HG03175 (cell line): ENCODE results near the gene EVX2.

Experiments
- ATAC-seq: cut with Tn5 transposase; IDR thresholded peaks from one replicate; pipeline ENCODE4 v1.9.1; 2021; ENCODE audit warnings: mild to moderate bottlenecking, moderate library complexity; ENCODE audit not compliant: unreplicated experiment

Gene EVX2

DNA sequence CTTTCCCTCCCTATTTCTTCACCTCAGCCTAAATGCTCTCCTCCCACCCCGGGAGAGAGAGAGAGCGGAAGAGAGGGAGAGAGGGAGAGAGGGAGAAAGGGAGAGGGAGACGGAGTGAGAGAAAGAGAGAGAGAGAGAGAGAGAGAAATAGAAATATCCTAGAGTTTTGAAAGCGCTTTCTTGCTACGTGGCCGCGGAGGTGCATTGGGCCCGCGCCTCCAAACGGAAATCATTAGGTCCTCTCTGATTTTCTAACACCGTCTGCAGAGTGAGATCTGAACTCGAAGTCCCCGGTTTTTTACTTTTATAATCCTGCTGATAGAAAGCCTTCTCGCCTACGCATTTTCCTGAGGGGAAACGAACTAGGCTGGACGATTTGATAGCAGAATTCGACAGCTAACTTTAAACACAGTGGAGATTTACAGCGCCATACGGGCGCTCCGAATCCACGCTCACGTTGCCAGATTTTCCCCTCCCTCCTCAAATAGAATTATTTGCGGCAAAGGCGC lies 903 bp upstream of the EVX2 start:
- ATAC-seq, result no peak

DNA sequence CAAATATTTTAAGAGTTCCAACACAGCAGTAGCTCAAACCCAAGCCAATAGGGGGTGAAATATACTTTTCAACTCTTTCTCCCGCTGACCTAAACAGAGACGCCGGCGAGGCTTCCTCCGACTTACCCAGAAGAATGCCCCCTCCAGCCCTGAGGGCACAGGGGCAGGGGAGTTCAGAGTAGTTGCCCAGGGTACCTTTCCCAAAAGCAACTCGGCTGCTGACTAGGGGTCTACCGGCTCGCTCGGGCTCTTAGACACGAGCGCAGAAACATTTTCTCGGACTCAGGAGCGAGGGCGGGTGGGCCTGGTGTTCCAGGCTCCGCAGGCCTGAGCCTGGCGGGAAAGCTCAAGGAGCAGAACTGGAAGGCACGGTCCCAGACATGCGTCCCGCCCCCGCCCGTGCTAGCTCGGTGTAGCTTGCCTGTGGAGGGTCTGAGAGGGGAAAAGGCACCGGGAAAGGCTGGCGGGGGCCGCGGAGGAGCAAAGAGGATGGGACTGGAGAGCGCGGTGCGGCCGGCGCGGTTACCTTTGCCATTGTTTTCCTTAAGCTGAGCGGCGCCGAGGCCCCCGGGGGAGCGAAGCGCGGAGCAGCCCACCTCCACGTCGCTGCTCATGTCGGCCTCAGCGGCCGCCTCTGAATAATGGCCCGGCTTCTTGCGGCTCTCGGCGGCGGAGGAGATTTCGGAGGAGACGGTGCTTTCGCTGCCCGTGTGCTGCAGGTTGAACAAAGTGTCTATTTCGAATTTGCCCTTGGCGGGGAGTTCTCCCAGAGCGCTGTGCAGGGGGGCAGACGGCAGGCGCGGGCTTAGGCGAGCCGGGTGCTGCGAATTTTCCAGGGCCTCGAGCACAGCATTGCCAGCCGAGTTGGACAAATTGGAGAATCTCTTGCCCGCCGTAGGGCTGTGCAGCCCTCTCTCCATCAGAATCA lies 674 bp downstream of the EVX2 start:
- ATAC-seq, result no peak

DNA sequence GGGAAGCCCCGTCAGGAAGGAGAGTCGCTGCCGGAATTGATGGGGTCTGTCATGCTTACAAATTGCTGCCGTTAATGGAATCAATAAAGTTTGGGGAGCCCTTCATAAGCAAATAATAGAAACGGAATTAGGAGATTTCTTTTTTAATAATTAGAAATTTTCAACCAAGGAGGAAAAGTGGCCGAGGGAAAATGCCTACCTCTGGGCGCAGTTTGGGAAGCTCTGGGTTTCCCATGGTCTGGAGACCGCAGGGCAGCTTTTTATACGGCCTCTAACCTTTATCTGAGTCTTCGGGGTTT lies 1.3 kb downstream of the EVX2 start:
- ATAC-seq, result no peak

DNA sequence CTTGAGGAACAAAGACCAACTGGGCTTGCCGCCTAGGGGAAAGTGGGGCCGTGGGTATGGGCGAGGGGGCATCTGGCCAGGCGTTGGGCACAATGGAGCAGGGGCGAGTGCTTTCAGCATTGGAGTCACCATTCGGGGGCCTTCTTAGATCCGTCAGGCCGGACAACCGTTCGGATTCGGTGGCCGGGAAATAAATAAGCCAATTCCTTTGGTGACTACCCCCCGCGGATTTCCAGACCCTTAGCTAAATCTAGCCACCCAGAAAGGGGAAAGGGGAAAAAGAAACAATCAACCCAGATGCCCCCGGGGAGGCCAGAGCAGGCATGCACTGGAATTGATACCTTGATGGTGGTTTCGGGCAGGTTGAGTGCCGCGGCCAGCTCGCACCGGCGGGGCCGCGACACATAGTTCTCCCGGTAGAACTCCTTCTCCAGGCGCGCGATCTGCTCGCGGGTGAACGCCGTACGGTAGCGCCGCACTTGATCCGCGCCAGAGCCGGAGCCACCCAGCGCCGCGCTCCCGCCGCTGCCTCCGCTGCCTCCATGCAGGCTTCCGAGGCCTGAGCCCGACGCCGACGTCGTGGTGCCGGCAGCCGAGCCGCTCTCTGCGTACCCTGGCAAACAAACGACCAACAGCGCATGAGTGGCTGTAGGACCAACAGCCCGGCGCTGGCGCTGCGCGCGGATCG lies 1.8 kb downstream of the EVX2 start:
- ATAC-seq, result no peak

DNA sequence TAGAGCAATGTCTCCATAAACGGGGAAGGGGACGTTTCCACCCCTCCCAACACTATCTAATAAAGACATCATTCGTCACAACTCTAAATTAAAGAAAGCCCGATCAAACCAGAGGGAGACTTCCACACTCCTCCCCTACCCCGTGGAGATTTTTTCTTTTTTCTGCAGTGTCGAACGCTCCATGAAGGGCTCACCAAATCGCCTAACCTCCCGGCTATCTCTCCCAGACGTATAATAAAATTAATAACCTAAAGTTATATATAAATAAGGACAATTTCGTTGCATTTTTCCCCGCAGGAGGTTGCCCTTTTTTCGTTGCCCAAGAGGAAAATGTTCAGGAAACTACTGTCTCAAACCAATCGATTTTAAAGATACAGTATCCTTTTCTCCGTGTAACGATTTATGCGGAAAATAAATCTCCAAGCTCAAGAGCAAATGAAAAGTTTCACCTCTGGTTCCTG lies 2.4 kb downstream of the EVX2 start:
- ATAC-seq, result no peak

DNA sequence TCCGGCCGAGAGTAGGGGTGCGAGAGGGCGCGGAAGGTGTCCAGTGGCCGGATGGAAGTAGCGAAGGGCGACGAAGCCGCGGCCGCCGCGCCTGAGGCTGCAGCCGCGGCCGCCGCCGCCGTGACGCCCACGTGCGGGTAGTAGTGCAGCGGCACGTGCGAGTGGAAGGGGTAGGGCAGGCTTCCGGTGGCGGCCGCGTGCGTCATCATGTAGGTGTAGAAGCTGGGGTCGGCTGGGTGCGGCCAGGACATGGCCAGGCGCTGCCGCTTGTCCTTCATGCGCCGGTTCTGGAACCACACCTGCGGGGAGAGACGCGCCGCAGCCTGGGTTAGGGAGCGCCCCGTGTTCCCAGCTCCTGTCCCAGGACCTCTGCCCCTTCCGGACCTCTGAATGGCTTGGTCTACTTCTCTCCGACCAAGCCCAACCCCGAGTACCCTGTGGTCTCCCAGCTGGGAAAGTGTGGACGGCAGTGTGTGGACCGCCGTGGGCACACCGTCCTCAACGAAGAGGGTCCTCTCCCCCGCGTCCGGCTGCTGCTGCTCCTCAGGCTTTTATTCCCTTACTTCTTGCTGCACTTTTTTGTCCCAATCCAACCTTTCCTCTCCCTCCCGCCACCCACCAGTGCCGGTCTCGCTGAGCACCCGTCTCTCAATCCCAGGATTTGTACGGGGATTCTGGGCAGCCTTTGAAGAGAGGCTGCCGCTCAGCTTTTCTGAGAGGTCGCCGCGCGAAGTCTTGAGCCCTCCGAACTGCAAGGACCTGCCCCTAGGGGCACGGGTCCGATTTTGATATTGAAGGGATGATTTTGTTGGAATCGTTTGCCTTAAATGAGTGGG lies 3.0 kb downstream of the EVX2 start:
- no peak for ATAC-seq

DNA sequence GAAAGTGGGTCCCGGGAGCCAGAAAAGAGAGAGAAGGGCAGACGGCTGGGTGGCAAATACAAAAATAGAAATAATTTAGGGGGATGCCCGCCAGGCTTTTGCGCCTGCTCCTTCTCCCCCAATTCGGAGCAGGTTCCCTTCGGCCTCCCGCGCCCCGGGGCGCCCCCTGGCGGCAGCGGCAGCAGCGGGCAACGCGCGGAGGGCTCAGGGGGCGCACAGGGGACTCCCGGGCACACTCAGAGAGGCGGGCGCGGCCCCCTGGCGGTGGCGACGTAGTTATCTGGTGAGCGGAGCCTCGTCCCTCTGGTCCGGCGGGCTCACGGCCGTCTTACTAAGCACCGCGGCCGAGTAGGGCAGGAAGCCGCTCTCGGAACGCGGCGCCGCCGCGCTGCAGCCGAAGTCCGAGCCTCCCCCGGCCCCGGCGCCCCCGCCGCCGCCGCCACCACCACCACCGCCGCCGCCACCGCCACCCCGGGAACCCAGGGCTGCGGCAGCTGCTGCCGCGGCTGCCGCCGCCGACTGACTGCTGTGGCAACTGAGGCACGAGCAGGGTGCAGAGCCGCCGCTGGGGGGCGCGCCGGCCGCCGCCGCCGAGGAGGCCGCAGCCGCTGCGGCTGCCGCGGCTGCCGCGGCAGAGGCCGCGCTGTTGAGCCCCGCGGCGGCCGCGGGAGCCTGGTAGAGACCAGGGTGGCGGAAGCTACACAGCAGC lies 3.8 kb downstream of the EVX2 start:
- ATAC-seq, result no peak

DNA sequence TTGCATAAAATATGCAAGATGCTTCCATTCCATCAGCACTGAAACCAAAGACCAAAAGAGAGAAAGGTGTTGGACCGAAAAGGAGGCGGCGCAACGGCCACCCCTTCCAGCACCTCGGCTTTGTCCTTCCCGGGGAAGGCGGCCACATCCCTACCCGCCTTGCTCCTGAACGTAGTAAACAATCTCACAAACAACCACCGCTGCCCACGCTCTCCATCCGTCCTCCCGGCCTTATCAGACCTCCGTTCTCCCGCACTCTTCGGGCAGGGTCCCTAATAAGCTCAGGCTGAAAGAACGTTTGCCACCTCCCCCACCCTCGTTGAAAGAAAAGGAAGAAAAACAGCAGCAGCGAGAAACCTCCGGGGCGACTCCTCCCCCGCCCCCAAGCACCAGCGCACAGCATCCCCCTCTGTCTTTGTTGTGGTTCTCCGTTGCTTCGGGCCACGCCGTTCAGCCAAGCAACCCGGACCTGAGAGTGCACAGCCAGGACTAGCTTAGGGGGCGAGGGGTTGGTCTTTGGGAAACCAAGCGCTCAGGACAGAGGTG lies 4.4 kb downstream of the EVX2 start:
- no peak for ATAC-seq

DNA sequence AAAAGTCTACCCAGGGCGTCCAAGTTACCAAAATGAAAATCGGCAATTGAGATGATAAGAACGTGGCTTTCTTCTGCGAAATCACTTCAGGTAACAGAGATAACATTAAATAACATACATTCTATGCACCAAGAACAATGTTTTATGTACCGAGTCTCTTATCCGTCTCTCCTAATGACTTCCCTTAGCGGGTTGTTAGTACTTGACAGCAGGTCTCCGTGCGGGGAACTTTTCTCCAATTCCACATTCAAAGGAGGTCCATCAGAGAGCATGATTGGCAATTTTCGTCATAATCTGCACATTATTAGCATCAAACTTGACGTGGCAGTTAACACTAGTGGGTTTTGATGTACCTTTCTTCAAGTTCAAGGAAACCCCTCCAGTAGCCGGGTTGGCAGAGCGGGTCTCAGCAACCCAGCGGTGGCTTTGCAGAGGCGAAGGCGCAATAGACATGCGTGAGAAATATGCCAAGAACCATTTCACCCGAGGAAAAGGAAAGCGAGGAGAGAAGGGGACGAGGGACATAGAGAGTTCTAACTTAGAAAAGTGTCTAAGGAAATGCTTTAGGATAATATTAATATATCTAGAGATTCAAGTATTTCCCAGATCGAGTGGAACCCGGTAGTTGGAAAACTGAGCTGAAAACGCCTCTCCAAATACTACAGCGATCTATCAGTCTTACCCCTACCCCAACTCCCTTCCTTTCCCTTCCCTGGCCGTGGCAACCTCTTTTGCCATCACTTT lies 5.0 kb downstream of the EVX2 start:
- ATAC-seq, result no peak

DNA sequence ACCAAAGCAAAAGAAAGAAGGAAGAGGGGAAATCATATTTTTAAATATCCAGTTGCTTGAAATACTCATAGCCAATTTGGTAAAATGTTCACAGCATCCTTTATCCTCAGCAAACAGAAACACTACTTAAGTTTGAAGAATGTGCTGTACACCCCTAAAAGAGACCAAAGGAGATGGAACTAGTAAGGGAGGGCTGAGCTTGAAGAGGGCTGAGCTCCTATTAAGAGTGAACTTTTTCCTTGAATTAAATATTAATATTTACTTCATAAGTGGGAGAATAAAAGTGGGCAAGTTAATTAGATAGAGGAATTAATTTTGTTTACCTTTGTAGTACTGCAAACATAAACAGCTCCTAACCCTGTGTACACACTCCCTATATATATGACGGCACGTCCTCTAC lies 7.0 kb downstream of the EVX2 start:
- no peak for ATAC-seq

DNA sequence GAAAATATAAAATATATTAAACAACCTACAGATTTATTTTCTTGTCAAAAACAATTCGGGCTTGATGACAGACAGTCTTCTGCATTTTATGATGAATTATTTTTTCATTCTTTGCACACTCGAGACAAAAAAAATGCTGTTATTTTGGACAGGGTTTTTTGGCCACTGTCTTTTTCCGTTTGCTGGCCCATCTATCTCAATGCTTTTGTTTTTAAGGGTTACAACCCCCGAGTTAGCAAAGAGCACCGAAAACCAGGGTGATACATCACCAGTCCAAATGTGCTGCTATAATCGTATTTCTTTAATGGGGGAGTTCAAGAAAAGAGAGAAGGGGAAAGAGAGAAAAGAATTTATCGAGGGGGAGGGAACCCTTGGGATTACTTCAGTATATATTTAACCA lies 7.7 kb downstream of the EVX2 start:
- no peak for ATAC-seq

DNA sequence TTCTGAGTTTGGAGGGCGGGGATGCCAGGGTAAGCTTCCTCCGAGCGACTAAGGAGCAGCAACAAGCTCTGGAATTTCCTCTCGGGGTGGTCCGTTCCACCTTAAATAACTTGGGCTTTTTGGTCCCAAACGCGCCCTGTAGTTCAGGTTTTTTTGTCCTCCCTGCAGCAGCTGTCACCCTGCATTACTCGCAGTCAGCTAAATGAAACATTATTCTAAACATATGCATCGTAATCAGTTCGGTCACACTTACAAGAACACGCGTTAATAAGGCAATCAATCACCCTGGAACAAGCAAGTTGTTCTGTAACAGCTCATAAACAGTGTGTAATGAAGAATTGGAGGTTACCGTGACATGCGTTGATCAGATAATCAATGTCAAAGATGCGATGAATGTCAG lies 8.3 kb downstream of the EVX2 start:
- no peak for ATAC-seq

DNA sequence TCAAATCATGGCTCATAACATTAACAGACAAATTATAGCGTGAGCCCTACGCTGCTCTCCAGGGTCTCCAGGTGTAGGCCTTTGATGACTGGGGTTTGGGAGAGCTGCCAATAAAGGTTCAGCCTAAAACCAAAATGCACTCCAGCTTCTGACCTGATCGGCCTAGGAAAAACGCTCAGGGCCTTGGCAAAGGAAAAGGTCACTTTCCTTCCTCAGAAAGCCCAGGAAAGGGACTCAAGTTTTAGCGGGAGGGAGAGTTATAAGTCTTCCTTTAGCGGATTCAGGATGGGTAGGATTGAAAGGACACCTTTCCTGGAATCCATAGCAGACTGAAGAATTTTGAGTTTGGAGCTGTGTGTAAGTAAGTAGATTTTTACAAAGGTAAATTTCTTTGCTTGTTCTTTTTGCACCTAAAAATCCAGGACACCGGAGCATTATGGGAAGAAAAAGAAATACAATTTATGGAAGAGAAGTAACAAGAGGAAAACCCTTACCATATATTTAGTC lies 8.8 kb downstream of the EVX2 start:
- ATAC-seq, result no peak

DNA sequence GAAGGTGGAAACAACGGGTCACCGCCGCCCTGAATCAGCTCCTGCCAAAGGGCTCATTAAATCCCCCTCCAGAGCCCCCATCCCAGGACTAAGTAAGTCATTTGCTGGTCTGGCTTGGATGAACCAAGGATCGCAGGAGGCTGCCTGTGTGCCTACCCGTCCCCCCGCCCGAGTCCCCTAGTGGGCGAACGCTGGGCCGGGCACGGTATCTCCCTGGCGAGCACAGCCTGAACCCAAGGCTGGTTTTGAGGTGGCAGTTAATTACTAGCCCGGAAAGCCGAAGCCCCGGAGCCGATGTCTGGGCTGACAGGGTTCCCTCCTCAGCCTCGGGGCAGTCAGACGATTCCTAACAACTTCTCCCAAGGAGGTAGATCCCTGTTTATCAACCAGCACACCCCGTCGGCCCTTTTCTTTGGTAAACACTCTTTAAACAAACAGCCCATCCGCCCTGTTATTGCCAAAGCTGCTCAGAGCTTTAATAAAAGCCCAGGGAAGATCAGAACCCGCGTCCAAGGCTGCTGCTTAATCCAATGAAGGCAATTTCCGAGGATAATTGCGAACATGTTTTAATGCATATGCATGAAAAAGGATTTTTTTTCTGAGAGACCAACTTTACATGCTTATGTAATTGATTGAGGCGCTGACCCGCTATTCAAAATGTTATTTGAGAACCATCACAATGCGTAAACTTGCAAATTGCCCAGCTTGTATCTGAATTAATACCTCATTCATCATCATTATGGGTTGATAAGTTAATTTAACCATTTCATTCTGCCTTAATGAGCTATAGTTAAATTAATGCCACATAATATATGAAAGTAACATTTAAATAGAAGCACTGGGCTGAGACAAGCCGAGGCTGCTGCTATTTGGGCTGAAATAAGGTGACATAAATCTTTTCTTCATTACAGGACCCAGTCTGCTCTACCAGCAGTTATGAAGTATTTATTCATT lies 10.5 kb downstream of the EVX2 start:
- no peak for ATAC-seq

DNA sequence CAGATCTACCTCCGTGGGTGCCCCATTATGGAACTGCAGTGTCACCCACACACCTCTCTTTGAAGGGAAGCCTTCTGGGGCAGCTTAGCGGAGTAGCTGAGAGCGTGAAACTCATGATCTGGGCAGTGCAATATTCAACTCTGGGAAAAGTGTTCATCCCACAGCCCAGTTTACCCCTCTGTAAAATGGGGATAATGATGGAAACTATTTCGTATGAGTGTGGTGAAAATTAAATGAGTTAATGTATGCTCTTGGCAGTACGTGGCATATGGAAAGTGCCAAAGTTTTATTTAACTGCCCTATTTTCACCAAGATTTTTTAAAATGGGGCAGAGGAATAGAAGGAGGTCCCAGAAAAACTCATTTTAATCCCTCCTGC lies 11.5 kb downstream of the EVX2 start:
- ATAC-seq, result no peak

DNA sequence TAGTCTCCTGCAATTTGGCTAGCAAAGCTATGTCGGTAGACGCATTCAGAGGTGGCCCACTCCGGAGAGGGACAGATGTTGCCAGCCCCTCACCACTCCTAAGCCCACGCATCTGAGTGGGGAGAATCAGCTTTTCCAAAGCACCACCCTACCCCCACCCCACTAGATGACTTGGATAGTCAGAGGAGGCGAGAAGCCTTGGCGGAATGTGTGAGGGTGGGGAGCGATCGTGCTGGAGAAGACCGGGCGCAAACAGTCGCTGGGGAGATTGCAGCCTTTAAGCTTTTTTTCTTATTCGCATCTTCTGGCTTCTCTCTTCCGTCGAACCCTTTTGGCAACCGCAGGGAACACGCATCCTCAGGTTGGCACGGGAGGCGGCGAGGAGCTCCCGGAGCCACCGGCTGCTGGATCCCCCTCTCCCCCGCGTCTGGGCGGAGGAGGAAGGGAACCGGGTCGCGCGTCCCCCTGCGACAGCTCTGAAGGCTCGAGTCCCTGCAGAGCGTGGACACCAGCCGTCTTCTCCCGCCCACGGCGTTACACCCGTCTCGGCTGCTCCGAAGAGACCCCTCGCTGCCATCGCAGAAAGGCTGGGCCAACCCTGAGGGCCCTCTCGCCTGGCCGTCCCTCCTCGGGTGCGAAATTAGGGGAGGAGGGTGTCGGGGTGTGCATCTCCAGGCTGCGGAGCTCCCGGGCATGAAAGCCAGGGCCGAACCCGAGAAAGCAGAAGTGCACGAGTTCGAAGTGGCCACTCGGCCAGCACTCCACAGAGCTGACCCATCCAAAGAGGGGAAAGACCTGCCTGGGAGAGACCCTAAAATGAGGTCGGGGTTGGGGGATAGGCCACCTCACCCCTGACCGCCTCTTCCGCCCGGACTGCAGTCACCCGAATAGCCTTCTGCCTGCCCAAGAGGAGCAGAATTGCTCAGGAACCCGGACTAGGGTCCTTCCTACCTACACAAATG lies 12.2 kb downstream of the EVX2 start:
- ATAC-seq, result no peak

DNA sequence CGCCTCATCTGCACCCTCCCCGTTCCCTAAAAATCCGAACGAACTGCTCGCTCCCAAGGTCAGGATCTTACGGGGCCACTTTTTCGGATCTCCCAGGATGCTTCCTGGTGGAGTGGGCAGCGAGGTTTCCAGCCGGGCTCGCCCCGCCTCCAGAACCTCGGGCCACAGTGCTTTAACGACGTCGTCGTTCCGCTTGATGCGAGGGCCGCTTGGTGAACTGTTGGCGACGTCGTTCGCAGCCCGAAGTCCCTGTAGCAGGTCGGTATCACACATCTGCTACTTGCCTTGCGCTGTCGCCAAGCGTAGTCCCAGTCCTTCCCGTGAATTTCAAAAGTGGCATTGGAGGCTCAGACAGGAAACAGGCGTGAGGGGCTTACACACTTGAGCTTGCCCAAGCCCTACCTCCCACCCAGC lies 15.3 kb downstream of the EVX2 start:
- ATAC-seq, result no peak
